GM10266 (cell line): ENCODE measurements around the gene COPS3.
A peak's percentile ranks its signal among the peaks of the same experiment; 100 is the strongest.

Experiments used
- DNase-seq: peaks from one replicate; pipeline ENCODE4 v3.0.0; 2012; ENCODE audit errors: extremely low spot score
- TF ChIP-seq, protein P1 (sequence below): IDR thresholded peaks from 2 replicates; pipeline ENCODE4 v1.5.1; 2012; ENCODE audit warnings: mild to moderate bottlenecking, low read depth; ENCODE audit not compliant: control insufficient read depth, insufficient read depth; ENCODE audit errors: missing control alignments

COPS3 gene

GRCh38 chr17:17215575-17215974, 65.5 kb downstream of the COPS3 start:
- TF ChIP-seq, protein P1, sequence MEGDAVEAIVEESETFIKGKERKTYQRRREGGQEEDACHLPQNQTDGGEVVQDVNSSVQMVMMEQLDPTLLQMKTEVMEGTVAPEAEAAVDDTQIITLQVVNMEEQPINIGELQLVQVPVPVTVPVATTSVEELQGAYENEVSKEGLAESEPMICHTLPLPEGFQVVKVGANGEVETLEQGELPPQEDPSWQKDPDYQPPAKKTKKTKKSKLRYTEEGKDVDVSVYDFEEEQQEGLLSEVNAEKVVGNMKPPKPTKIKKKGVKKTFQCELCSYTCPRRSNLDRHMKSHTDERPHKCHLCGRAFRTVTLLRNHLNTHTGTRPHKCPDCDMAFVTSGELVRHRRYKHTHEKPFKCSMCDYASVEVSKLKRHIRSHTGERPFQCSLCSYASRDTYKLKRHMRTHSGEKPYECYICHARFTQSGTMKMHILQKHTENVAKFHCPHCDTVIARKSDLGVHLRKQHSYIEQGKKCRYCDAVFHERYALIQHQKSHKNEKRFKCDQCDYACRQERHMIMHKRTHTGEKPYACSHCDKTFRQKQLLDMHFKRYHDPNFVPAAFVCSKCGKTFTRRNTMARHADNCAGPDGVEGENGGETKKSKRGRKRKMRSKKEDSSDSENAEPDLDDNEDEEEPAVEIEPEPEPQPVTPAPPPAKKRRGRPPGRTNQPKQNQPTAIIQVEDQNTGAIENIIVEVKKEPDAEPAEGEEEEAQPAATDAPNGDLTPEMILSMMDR: no peak
- no peak for DNase-seq

DNA sequence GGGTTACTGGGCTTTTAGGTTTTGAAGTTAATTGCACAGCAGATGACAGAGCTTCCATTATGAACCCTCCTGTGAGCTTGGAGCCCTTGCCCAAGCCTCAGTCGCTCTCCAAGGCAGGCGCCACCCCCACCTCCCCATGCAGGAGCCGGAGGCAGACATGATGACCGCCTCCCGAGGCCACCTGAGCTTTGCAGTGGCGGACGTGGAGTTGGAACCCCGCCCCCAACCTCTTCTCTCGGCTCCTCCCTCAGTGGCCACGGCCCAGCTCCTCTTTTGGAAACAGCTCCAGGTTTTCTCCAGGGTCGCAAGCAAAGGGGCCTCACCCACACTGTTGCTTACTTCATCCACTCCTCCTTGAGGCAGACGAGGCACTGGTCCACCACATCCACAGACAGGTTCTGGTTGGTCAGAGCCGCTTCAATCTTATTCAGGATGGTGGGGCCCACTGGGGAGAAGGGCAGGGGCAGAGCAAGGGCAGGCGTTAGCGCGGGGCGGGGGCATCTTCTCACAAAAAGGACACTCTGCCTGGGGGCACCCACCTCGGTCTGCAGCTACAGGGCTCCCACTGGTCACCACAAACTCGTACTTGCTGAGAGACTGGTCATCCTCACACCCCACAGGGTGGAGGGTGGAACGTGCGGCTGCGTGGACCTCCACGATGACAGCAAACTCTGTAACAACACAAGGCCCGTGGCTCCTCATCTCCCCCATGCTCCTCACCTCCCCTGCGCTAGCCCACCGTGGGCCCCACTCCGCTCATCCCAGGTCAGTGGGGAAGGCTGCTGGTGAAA, 66.2 kb downstream of the COPS3 start:
- DNase-seq: no peak
- TF ChIP-seq, protein P1: no peak

DNA sequence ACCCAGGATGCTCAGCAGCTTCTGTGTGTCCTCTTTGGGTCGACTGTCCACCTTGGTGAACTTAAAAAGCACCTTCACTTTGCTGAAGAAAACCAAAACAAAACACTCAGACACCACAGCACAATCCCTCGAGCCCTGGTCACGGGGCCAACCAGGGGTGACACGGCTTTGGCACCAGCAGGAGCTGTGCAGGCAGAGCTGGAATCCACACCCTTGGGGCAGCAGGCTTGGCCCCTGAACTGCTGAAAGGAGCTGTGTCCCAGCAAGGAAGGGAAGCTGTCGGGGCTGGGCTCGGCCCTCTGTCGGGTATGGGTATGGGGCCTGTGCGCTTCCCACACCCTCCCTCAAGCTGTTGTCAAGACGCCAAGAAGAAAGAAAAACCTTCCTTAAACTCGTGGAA, 67.3 kb downstream of the COPS3 start:
- TF ChIP-seq, protein P1: no peak
- DNase-seq: no peak

- TF ChIP-seq, protein P1: no peak
- no peak for DNase-seq
These were observed 73.0 kb downstream of the COPS3 start for GRCh38 chr17:17207998-17208397.

- TF ChIP-seq, protein P1: no peak
- no peak for DNase-seq
These were observed 74.1 kb downstream of the COPS3 start for GRCh38 chr17:17206913-17207335.

- TF ChIP-seq, protein P1: no peak
- DNase-seq: peak; percentile 90
These were observed 74.7 kb downstream of the COPS3 start, which contains the start of gene PLD6 for GRCh38 chr17:17206124-17206912. PLD6 (minus strand) TSS chr17:17206333; CDS start chr17:17206286, 47 bp downstream.
